ENCODE measurements around the gene AMBRA1.
A peak's percentile ranks its signal among the peaks of the same experiment; 100 is the strongest.
"Not testable (repeated sequence)": the region's sequence is repeated elsewhere in the genome, so short reads cannot be mapped to it uniquely, and the experiment has no call there.

AMBRA1 gene

GRCh38 chr11:46611526-46612304 lies 17.9 kb upstream of the AMBRA1 start:
- DNase-seq: peak; percentile 33

GRCh38 chr11:46609386-46609785 lies 15.6 kb upstream of the AMBRA1 start:
- no peak for DNase-seq

- peak; percentile 96 for DNase-seq
Observed at GRCh38 chr11:46607516-46607915, 13.7 kb upstream of the AMBRA1 start.

GRCh38 chr11:46604796-46605195 lies 11.0 kb upstream of the AMBRA1 start:
- no peak for DNase-seq

GRCh38 chr11:46603704-46604308 lies 10.0 kb upstream of the AMBRA1 start:
- DNase-seq: no peak

- DNase-seq: no peak
Observed at GRCh38 chr11:46601129-46601528, 7.3 kb upstream of the AMBRA1 start.

GRCh38 chr11:46600194-46600960 lies 6.6 kb upstream of the AMBRA1 start:
- DNase-seq: no peak

GRCh38 chr11:46599340-46600193 lies 5.7 kb upstream of the AMBRA1 start:
- no peak for DNase-seq

GRCh38 chr11:46597609-46598219 lies 3.9 kb upstream of the AMBRA1 start:
- no peak for DNase-seq

GRCh38 chr11:46597155-46597554 lies 3.3 kb upstream of the AMBRA1 start:
- DNase-seq: no peak

GRCh38 chr11:46594785-46595184 lies 962 bp upstream of the AMBRA1 start:
- no peak for DNase-seq

- no peak for DNase-seq
Observed at GRCh38 chr11:46594374-46594700, 514 bp upstream of the AMBRA1 start.

GRCh38 chr11:46590740-46591605 lies 2.9 kb downstream of the AMBRA1 start:
- DNase-seq: peak; percentile 56

GRCh38 chr11:46588915-46589314 lies 4.9 kb downstream of the AMBRA1 start:
- DNase-seq: peak; percentile 59

- no peak for DNase-seq
Observed at GRCh38 chr11:46588131-46588530, 5.7 kb downstream of the AMBRA1 start.

GRCh38 chr11:46583513-46583912 lies 10.3 kb downstream of the AMBRA1 start:
- not testable (repeated sequence) for DNase-seq

GRCh38 chr11:46582588-46582987 lies 11.2 kb downstream of the AMBRA1 start:
- DNase-seq: no peak

GRCh38 chr11:46577058-46577457 lies 16.8 kb downstream of the AMBRA1 start:
- DNase-seq: no peak

- no peak for DNase-seq
Observed at GRCh38 chr11:46574656-46575055, 19.2 kb downstream of the AMBRA1 start.

- no peak for DNase-seq
Observed at GRCh38 chr11:46570790-46571398, 22.9 kb downstream of the AMBRA1 start.

- DNase-seq: no peak
Observed at GRCh38 chr11:46565232-46565840, 28.5 kb downstream of the AMBRA1 start.
